AG09309 (cell line): ENCODE results near the gene COL12A1.

Experiments
- DNase-seq: peaks from one replicate; pipeline ENCODE4 v3.0.0-alpha.2; 2010; ENCODE audit warnings: low read depth
- H3K4me3 ChIP-seq: 2 replicates; pipeline ENCODE4 v1.5.1; 2011; ENCODE audit warnings: mild to moderate bottlenecking, low read depth, low read length, moderate library complexity; ENCODE audit not compliant: control insufficient read depth
- CTCF ChIP-seq: IDR thresholded peaks from 2 replicates; pipeline ENCODE4 v1.5.1; 2011; ENCODE audit warnings: mild to moderate bottlenecking, low read depth, low read length, inconsistent platforms; ENCODE audit not compliant: insufficient read depth, control insufficient read depth; ENCODE audit errors: missing control alignments

The COL12A1 gene

GRCh38 chr6:75206576-75207342 is 906 bp upstream of the COL12A1 start:
- no peak for TF ChIP-seq CTCF
- DNase-seq: no peak

GRCh38 chr6:75204959-75205775 is 686 bp downstream of the COL12A1 start:
- TF ChIP-seq CTCF: no peak
- peak overlapping the region; percentile 72 for H3K4me3 ChIP-seq
- no peak for DNase-seq

More at GRCh38 chr6:75206576-75207342, 906 bp upstream of the COL12A1 start:
- peak overlapping the region; percentile 72 for H3K4me3 ChIP-seq

GRCh38 chr6:75204217-75204958 is 1.5 kb downstream of the COL12A1 start:
- peak overlapping the region; percentile 72 for H3K4me3 ChIP-seq
- peak; percentile 67 for TF ChIP-seq CTCF
- DNase-seq: no peak

GRCh38 chr6:75203721-75204120 is 2.1 kb downstream of the COL12A1 start:
- H3K4me3 ChIP-seq: peak overlapping the region; percentile 72
- no peak for TF ChIP-seq CTCF
- no peak for DNase-seq

- no peak for TF ChIP-seq CTCF
- H3K4me3 ChIP-seq: peak overlapping the region; percentile 72
Measured at GRCh38 chr6:75202676-75203131, 3.1 kb downstream of the COL12A1 start.

GRCh38 chr6:75201901-75202672 is 3.8 kb downstream of the COL12A1 start:
- peak overlapping the region; percentile 72 for H3K4me3 ChIP-seq
- peak; percentile 19 for TF ChIP-seq CTCF
- DNase-seq: no peak

More at GRCh38 chr6:75202676-75203131, 3.1 kb downstream of the COL12A1 start:
- no peak for DNase-seq
